ENCODE data around the gene SAPCD1.
A peak's percentile ranks its signal among the peaks of the same experiment; 100 is the strongest.

The SAPCD1 gene

DNA sequence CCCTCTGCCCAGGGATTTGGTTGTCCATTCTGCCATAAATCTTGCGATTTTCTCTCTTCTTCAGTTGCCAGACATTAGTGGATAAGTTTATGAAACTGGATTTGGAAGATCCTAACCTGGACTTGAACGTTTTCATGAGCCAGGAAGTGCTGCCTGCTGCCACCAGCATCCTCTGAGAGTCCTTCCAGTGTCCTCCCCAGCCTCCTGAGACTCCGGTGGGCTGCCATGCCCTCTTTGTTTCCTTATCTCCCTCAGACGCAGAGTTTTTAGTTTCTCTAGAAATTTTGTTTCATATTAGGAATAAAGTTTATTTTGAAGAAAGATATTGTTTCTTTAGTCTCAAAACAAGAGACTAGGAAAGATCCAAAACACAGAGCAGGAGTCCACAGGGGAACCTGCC lies at the start of gene SAPCD1:
Gene SAPCD1 (plus strand): TSS at position 301 of the 400 bp plus-strand sequence. CDS start 399 bp downstream, outside the sequence.
- no peak for DNase-seq

DNA sequence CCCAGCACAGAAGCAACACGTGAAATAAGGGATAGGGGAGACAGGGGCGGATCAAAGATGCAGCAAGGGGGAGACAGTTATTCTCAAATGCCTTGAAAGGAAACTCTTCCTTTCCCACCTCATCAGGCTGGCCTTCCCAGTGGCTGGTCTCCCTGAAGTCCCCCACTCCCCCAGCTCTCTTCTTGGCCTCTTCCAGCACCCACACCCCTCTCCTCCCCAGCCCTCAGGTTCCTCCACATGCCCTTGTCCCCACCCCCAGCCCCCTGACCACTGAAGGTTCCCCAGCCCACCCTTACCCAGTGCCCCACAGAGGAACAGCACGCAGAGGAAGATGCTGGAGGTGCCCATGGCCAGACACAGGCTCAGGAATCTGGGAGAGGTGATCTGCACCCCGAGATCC lies 49.0 kb upstream of the SAPCD1 start:
- no peak for DNase-seq

DNA sequence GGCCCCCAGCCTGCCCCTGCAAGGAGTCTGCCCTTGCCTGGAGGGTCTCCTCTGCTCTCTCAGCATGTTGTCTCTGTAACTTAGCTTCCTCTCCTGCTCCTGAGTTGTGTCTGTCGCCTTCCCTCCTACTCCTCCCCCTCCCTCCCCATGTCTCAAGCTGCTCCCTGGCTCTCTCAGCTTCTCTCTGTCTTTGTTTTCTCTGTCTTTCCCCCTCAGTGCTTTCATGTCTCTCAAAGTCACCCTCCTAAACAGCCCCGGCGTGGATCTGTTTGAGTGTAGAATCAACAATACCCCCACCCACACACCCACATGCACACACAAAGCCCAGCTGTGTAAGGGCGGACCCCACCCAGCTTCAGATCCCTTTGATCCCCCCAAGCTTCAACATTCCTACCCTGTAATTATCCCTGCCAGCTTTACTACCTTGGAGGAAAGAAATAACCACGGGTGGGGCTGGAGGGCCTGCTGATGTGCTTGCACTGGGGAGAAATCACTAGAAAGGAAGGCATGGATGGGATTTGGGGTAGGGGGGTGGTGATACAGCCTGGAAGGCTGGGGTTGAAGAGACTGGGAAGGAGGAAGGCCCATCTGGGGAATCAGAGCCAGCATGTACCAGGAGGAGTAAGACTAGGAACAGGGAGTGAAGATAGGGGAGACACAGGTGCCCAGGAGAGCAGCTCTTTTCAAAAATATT lies 48.3 kb upstream of the SAPCD1 start:
- DNase-seq = no peak

DNA sequence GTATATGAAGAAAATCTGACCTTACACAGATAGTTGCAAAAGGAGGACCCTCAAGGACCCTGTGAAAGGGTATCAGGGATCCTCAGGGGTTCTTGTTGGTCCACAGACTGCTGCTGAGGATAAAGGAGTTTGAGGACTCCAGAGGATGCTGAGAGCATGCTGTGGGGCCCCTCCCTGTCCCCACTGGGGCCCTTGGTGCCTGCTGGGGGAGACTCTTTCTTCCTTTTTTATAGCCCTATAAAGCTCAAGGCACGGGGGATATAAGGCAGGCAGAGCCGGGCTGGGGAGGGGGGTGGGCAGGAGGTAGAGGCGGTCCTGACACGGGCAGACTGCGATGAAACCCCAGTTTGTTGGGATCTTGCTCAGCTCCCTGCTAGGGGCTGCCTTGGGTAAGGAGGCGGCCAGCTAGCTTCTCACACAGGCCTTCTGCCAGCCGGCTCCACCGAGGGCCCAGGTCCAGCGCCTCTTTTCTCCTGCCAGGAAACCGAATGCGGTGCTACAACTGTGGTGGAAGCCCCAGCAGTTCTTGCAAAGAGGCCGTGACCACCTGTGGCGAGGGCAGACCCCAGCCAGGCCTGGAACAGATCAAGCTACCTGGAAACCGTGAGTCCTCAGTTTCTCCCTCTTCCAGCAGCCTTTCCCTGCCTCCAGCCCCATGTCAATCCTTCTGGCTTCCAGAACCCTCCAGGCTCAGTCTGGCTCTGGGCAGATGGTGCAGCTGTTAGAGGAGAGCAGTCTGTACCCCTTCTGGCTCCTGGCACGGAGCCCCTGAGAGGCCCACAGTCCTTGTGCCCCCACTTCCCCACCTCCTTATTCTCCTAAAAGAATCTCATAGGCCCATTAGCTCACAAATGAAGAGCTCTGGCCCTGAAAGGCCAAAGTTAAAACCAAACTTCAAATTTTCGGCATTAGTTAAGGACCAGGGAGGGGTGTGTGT lies 47.2 kb upstream of the SAPCD1 start, which contains the start of gene LY6G6D:
Gene LY6G6D (plus strand): TSS at position 327 of the 937 bp plus-strand sequence. CDS start 8 bp downstream, at position 335.
- DNase-seq = no peak

DNA sequence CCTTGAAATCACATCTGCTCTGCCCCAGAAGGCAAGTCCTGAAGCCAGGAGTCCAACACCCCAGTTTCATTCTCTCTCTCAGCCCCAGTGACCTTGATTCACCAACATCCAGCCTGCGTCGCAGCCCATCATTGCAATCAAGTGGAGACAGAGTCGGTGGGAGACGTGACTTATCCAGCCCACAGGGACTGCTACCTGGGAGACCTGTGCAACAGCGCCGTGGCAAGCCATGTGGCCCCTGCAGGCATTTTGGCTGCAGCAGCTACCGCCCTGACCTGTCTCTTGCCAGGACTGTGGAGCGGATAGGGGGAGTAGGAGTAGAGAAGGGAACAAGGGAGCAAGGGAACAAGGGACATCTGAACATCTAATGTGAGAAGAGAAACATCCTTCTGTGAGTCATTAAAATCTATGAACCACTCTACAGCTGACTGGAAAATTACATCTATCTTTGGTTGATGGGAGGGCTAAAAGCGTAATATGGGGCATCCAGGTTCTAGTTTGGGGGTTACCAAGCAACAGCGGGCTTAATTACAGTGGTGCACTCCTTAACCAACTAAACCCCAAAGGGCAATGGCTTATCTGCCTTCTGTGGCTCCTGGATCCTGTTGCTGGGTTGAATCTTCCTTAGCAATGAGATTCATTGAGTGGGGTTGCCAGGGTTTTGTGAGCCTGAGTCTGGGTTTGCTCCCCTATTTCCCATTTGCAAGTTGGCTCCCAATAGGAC lies 44.8 kb upstream of the SAPCD1 start:
- no peak for DNase-seq

DNA sequence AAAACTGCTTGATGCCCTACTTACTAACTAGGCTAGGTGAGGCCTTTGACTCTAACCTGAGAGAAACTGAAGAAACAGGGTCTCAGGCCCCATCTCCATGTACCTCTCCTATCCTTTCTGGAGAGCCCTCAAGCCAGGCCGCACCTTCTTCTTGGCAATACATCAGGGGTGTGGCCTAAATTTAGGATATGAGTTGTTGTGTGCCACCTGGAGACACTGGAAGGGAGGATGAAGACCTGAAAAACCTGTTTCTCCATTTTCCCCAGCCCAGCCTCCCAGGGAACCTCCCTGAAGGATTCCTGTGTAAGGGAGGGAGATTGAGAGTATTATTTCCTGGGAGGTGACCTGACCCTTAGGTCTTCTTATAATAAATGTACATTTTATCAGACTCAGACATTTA lies 44.2 kb upstream of the SAPCD1 start:
- DNase-seq = no peak

DNA sequence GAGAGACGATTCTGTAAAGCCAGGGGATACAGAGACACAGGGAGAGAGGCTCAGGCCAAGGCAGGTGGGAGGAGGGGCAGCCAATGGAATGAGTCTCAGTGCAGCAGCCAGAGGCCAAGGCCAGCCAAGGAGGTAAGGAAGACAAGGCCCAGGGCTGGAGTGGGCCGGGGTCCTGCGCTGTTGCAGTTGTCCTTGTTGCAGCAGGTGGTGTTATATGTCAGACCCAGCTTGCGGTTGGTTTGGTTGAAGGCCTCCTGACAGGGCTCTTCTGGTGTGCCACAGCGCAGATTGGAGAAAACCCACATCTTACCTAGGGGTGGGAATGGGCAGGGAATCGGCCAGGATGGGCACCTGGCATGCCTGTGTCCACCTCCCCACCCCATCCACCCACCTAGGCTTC lies 43.5 kb upstream of the SAPCD1 start:
- DNase-seq = no peak

DNA sequence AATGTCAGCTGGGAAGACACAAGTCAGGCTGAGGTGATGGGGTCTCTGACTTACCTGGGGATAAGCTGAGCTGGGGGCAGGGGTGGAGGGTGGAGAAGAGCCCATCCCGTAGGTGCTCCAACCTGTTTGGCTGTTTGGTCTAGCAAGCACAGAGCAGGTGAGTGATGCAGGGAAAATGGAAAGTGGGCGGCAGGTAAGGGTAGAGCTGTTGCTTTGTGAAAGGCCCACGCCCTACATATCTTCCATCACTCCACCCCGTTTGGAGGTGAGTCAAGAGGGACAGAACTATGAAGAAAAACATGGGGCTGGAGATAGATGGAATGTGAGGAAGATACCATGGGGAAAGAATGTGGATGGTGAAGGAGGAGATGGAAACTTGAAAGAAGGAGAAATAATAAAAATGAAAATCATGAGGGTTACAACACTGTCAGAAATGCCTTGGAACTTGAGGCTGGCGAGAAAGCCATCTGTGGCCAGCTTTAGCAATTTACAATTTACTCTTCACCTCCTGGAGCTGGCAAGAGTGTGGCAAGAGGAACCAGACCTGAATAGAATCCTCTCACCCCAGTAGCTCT lies 42.2 kb upstream of the SAPCD1 start:
- no peak for DNase-seq

DNA sequence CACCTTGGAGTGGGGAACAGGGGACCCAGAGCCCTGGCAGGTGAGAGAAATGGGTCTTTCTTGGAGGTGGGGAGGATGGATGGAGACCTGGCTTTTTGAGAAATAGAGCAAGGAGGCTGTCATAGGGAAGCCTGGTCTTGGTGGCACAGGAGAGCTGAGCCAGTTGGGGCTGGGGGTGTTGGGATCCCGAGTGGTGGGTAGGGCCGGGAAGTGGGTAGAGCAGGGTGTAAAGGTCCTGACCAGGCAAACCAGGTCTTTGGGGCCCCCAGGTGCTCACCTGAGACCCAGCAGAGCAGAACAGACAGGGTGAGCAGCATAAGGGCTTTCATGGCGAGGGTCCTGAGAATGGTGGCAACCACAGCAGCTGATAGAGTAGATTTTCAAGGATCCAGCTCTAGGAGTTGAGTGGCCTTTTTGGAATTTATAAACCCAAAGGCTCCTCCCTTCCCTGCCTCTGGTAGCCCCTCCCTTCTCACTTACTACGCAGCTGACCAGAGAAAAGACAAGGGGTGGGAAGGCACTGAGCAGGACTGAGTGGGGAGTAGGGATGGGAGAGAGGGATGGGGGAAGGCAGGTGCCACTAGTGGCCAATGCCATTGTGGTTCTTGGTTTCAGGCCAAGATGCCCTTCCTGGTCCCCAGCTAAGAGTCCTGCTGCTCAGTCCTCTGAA lies 41.0 kb upstream of the SAPCD1 start, which contains the start of gene LY6G6C:
Gene LY6G6C (minus strand): TSS at position 396 of the 670 bp plus-strand sequence. CDS start 67 bp downstream, at position 329.
- no peak for DNase-seq

DNA sequence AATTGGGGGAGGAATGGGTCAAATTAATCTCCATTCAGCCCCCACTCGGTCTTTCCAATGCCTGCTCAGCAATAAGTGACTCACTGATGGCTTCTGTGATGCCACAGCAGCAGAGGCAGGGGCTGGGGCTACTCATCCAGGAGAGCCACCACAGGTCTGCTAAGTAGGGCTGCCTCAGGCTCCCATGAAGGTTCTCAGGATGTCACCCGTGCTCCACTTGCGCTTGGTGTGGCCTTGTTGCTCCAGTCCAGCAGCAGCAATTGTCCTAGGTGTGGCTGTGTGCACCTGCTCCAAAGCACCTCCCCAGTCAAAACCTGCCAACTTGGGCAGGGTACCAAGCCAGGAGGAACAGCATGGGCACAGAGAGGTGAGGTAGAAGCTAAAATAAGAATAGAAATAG lies 40.3 kb upstream of the SAPCD1 start:
- no peak for DNase-seq

DNA sequence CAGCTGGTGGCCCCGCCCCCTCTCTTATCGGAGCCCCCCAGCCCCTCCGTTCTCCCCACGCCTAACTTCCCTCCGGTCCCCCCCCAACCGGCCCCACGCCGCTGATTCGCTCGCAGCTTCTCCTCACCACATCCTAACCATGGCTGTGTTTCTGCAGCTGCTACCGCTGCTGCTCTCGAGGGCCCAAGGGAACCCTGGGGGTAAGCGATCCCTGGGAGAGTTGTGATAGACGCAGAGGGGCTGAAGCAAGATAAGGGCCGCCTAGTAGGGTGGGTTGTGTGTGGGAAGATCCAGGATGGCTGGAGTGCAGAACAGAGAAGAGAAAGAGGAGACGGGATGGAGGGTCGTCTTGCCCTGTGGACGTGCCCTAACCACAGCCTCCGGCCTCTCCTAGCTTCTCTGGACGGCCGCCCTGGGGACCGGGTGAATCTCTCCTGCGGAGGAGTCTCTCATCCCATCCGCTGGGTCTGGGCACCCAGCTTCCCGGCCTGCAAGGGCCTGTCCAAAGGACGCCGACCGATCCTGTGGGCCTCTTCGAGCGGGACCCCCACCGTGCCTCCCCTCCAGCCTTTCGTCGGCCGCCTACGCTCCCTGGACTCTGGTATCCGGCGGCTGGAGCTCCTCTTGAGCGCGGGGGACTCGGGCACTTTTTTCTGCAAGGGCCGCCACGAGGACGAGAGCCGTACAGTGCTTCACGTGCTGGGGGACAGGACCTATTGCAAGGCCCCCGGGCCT lies 39.0 kb upstream of the SAPCD1 start, which contains the start of gene MPIG6B:
Gene MPIG6B (plus strand): TSS at position 129 of the 735 bp plus-strand sequence. CDS start 11 bp downstream, at position 140.
- no peak for DNase-seq

DNA sequence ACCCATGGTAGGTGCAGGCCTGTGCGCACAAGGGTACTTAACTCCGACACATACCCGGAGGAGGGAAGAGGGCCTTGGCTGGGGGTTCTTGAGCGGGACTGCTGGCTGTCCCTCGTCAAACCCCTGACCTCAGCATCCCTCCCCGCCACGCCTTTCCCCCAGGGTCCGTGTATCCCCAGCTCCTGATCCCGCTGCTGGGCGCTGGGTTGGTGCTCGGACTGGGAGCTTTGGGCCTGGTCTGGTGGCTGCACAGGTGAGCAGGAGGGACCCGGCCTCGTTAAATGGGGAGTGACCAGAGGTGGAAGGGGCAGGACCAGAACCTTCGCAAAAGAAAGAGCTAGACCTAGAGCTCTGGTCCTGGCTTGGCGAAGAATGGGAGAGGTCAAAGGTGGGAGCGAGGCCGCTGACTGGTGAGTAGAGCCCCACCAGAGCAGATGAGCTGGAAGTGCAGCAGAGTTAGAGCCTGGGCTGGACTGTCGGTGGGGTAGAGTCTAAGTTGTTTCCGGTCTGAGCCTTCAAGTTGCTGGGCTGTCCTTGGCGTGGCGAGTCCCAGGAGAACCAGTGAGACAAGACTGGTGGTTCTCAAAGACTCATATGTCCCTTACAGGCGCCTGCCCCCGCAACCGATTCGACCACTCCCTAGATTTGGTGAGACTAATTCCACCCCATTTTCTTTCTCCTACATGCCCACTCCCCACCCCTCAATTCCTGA lies 38.3 kb upstream of the SAPCD1 start:
- DNase-seq = no peak

DNA sequence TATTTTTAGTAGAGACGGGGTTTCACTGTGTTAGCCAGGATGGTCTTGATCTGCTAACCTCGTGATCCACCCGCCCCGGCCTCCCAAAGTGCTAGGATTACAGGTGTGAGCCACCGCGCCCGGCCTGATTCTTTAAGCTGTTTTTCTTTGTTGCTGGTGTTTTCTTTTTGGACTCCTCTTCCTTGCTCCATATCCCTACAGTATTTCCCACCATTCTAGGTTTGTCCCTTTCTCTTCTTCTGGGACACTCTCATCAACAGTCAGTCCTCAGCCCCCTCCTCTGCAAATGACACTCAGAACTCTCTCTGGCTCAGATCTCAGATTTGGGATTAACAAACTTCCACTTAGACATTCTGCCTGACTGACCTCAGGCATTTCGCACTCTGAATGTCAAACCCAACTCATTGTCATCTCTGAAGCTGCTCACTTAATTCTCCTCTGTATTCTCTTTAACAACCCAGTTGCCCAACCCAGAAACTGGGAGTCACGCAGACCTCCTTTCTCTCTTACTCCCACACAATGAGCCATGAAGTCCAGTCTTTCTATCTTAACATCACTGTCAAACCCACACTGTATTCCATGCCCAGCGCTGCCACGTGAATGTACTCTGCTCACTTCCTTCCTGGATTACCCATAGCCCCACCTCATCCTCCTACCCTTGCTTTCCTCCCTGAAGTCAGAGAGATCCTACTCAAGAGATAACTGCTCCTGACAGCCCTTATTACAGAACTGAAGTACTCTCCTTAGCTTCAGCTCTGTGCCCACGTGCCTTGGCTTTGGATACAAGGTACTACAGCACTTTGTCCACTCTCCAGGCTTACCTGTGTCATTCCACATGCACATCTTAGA lies 36.7 kb upstream of the SAPCD1 start:
- DNase-seq = no peak

DNA sequence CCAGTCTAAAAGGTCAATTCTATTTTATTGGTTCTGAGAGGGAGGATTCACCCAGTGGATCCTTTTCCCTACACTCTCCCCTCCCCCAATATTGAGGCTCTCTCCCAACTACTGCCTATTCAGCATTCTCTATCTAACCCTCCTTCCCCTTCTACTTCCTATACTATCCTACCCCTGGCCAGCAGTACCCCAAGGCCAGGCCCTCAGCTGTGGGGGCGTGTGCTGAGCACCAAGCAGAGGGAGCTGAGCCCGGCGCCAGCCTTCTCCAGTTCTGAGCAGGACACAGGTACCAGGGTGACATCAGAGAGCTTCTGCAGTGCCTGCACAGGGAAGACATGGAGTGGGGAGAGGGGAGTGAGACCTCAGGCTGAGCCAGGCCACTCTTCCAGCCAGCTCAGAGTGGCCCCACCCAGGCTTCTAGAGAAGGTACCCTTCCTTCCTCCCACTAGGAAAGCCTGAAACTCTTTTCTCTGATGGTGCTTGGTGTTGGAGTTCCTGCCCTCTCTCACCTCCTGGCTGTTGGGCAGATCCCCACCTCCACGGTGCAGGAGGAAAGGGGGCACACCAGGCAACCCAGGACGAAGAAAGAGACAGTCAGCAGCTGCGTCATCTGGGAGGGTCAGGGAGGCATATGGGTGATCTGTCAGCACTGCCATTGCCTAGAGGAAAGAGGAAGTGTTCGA lies 35.3 kb upstream of the SAPCD1 start:
- no peak for DNase-seq

DNA sequence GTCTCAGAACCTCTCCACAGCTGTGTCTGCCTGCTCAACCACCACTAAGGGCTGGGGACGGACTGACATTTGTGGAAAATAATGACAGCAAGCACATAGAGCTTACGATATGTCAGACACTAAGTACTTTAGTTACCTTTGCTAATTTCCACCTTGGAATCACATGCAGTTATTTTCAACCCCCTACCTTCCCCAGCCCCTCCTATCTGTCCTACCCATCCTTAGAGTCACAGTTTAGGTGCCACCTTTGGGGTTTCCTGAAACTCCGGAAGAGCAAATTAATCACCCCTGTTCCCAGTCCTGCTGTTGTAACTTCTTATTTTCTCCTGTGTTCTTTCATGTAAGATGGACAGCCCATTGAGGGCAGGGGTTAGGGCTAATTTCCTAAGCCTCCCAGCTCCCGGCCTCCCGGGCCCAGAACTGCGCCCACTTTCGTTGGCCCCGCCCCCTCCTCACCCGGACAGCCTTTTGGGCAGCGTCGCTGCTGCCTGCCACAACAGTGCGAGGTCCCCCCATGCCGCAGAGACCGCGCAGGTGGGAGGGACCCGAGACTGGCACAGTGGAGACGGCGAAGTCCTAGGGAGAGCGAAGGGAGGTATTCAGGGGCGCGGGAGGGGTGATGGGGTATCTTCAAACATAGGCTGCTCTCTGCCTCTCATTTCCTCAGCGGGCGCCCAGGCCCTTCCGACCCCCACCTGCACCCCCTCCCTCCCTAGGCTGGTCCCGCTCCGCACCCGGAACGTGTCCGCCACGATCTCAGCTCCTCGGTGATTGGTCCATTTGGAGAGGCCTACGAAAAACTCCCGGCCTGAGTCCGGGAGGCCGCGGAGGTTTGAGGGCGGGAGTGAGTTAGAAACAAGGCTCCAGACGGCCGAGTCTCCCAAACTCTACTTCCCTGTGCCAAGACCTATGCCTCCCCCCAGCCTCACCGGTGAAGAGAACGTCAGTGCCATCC lies 34.5 kb upstream of the SAPCD1 start:
- no peak for DNase-seq

DNA sequence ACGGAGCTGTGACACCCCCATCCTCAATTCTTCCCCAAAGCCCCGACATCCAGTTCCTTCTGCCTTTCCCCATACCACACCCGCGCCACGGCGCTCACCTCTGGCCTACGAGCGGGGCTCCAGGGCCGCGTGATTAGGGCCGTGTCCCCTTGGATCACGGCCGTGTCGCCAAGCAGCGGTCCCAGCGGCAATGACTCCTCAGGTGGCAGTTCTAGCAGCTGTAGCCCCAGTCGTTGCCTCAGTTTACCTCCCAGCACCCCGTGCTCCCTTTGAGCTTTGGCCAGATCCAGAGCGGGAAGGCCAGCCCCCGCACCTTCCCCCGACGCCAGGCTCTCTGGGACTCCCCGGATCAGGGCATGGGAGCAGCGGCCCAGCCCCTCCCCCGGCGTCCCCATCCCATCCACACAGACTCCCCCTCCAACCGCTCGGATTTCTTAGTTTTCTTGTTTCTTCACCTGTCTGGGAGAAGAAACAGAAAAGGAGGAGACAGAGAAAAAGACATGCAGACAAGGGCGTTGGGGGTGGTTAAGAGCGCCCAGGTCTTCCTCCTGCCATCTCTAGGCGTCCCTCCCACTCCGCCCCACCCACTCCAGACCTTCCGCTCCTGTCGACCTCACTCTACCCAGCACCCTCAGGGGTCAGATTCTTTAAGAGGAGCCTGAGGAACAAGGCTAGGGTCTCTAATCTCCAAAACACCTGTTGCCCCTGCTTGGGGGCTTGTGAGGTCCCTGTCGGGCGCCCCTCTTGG lies 33.5 kb upstream of the SAPCD1 start, which contains the start of gene DDAH2:
Gene DDAH2 (minus strand): TSS at position 533 of the 748 bp plus-strand sequence. CDS start 138 bp downstream, at position 395.
- DNase-seq = no peak

DNA sequence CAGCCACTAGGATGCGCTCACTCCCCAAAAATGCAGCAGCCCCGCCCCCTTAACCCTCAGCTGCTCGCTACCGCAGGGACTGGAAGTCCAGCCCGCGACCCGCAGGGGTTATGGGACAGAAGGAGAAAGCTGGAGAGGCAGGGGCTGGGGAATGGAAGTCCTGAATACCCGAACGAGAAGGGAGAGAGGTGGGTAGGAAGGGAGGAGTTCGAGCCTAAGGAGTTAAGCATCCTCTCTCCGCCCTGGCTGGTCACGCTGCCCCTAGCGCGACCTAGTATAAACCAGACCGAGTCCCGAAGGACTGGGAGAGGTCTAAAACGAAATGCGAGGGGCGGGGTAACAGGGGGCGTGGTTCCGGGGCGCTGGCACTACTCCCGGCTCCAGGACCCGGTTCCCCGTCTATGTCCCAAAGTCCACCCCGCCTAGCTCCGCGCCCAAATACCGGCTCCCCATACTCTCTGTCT lies 32.9 kb upstream of the SAPCD1 start:
- DNase-seq = peak; percentile 78
